HEK293 (cell line): Measurements from ENCODE around the gene TBX10.

Experiments used
- AEBP2 ChIP-seq: fragments of 450-650 bp; formaldehyde crosslinking; IDR thresholded peaks from 2 replicates; pipeline ENCODE4 v1.5.1; 2016; ENCODE audit warnings: missing biosample characterization, missing genetic modification characterization, borderline replicate concordance
- CTCF ChIP-seq: fragments of 450-650 bp; formaldehyde crosslinking; IDR thresholded peaks from 2 replicates; pipeline ENCODE4 v1.5.1; 2016; ENCODE audit warnings: missing biosample characterization, missing genetic modification characterization
- KLF9 ChIP-seq: fragments of 450-650 bp; formaldehyde crosslinking; IDR thresholded peaks from 2 replicates; pipeline ENCODE4 v1.5.1; 2016; ENCODE audit warnings: missing biosample characterization, missing genetic modification characterization, low read depth
- YY1 ChIP-seq: fragments of 450-650 bp; formaldehyde crosslinking; IDR thresholded peaks from 2 replicates; pipeline ENCODE4 v1.5.1; 2018; ENCODE audit warnings: missing biosample characterization, missing genetic modification characterization
- ZNF112 ChIP-seq: fragments of 450-650 bp; formaldehyde crosslinking; IDR thresholded peaks from 2 replicates; pipeline ENCODE4 v1.5.0; 2017; ENCODE audit warnings: missing biosample characterization, missing genetic modification characterization
- ZNF24 ChIP-seq: fragments of 450-650 bp; formaldehyde crosslinking; IDR thresholded peaks from 2 replicates; pipeline ENCODE4 v1.5.1; 2016; ENCODE audit warnings: missing biosample characterization, missing genetic modification characterization
- ZNF366 ChIP-seq: fragments of 450-650 bp; formaldehyde crosslinking; conservative IDR thresholded peaks from 2 replicates; pipeline ENCODE4 v1.5.1; 2016; ENCODE audit warnings: missing biosample characterization, missing genetic modification characterization
- ZNF514 ChIP-seq: fragments of 450-650 bp; formaldehyde crosslinking; IDR thresholded peaks from 2 replicates; pipeline ENCODE4 v1.5.1; 2016; ENCODE audit warnings: missing biosample characterization, missing genetic modification characterization
- ZNF561 ChIP-seq: fragments of 450-650 bp; IDR thresholded peaks from 2 replicates; pipeline ENCODE4 v1.5.1; 2018; ENCODE audit warnings: missing biosample characterization, missing genetic modification characterization, borderline replicate concordance
- ZNF596 ChIP-seq: fragments of 450-650 bp; IDR thresholded peaks from 2 replicates; pipeline ENCODE4 v1.5.0; 2018; ENCODE audit warnings: missing biosample characterization, mild to moderate bottlenecking, missing genetic modification characterization, moderate library complexity
- TF ChIP-seq, protein P1 (sequence below): fragments of 450-650 bp; formaldehyde crosslinking; IDR thresholded peaks from 2 replicates; pipeline ENCODE4 v1.5.1; 2016; ENCODE audit warnings: missing biosample characterization, missing genetic modification characterization, low read depth
- TF ChIP-seq, protein P2 (sequence below): fragments of 450-650 bp; formaldehyde crosslinking; IDR thresholded peaks from 2 replicates; pipeline ENCODE4 v1.5.1; 2016; ENCODE audit warnings: missing biosample characterization, missing genetic modification characterization

- TF ChIP-seq AEBP2 (tag by site-specific recombination) (no peak), ZNF366 (tag by site-specific recombination) (no peak), CTCF (no peak), ZNF561 (tag by site-specific recombination) (no peak), YY1 (tag by site-specific recombination) (no peak), KLF9 (tag by site-specific recombination) (no peak), ZNF596 (tag by site-specific recombination) (no peak), ZNF112 (no peak), ZNF514 (no peak), ZNF24 (tag by site-specific recombination) (no peak)
- TF ChIP-seq, protein P1, sequence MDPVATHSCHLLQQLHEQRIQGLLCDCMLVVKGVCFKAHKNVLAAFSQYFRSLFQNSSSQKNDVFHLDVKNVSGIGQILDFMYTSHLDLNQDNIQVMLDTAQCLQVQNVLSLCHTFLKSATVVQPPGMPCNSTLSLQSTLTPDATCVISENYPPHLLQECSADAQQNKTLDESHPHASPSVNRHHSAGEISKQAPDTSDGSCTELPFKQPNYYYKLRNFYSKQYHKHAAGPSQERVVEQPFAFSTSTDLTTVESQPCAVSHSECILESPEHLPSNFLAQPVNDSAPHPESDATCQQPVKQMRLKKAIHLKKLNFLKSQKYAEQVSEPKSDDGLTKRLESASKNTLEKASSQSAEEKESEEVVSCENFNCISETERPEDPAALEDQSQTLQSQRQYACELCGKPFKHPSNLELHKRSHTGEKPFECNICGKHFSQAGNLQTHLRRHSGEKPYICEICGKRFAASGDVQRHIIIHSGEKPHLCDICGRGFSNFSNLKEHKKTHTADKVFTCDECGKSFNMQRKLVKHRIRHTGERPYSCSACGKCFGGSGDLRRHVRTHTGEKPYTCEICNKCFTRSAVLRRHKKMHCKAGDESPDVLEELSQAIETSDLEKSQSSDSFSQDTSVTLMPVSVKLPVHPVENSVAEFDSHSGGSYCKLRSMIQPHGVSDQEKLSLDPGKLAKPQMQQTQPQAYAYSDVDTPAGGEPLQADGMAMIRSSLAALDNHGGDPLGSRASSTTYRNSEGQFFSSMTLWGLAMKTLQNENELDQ (tag by site-specific recombination) = no peak
- TF ChIP-seq, protein P2, sequence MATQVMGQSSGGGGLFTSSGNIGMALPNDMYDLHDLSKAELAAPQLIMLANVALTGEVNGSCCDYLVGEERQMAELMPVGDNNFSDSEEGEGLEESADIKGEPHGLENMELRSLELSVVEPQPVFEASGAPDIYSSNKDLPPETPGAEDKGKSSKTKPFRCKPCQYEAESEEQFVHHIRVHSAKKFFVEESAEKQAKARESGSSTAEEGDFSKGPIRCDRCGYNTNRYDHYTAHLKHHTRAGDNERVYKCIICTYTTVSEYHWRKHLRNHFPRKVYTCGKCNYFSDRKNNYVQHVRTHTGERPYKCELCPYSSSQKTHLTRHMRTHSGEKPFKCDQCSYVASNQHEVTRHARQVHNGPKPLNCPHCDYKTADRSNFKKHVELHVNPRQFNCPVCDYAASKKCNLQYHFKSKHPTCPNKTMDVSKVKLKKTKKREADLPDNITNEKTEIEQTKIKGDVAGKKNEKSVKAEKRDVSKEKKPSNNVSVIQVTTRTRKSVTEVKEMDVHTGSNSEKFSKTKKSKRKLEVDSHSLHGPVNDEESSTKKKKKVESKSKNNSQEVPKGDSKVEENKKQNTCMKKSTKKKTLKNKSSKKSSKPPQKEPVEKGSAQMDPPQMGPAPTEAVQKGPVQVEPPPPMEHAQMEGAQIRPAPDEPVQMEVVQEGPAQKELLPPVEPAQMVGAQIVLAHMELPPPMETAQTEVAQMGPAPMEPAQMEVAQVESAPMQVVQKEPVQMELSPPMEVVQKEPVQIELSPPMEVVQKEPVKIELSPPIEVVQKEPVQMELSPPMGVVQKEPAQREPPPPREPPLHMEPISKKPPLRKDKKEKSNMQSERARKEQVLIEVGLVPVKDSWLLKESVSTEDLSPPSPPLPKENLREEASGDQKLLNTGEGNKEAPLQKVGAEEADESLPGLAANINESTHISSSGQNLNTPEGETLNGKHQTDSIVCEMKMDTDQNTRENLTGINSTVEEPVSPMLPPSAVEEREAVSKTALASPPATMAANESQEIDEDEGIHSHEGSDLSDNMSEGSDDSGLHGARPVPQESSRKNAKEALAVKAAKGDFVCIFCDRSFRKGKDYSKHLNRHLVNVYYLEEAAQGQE (tag by site-specific recombination) = no peak
Observed at GRCh38 chr11:67652965-67653845, 13.6 kb upstream of the TBX10 start.
